H9 (cell line): ENCODE results near the gene ECE2. TPM values are rescaled to one million over a fixed set of nuclear protein-coding genes. Genes with fewer than 3 reads are reported as not detected.

Experiments
- DNase-seq: peaks from one replicate; pipeline ENCODE4 v3.0.0-alpha.2; 2017
- H2AFZ ChIP-seq: one replicate; pipeline ENCODE4 v1.6.1; 2013; ENCODE audit warnings: mild to moderate bottlenecking, low read length, control low read depth, moderate library complexity
- H2AK5ac ChIP-seq: 2 replicates; pipeline ENCODE4 v1.6.1; 2013; ENCODE audit warnings: low read length, control low read depth, mixed read lengths; ENCODE audit not compliant: insufficient read length
- H2BK120ac ChIP-seq: one replicate; pipeline ENCODE4 v1.6.1; 2013; ENCODE audit warnings: low read depth, mild to moderate bottlenecking, low read length, control low read depth, inconsistent platforms; ENCODE audit not compliant: poor library complexity, severe bottlenecking
- H2BK12ac ChIP-seq: 2 replicates; pipeline ENCODE4 v1.6.1; 2013; ENCODE audit warnings: low read length, control low read depth, mixed read lengths, low read depth; ENCODE audit not compliant: insufficient read length
- H2BK15ac ChIP-seq: 2 replicates; pipeline ENCODE4 v1.6.1; 2013; ENCODE audit warnings: low read depth, low read length, control low read depth
- H2BK20ac ChIP-seq: one replicate; pipeline ENCODE4 v1.6.1; 2013; ENCODE audit warnings: low read depth, mild to moderate bottlenecking, low read length, control low read depth, inconsistent platforms; ENCODE audit not compliant: poor library complexity, severe bottlenecking
- H2BK5ac ChIP-seq: 2 replicates; pipeline ENCODE4 v1.6.1; 2013; ENCODE audit warnings: low read length, control low read depth, mixed read lengths; ENCODE audit not compliant: insufficient read length
- H3K14ac ChIP-seq: 2 replicates; pipeline ENCODE4 v1.6.1; 2013; ENCODE audit warnings: low read length, control low read depth; ENCODE audit not compliant: insufficient read depth
- H3K18ac ChIP-seq: 2 replicates; pipeline ENCODE4 v1.6.1; 2013; ENCODE audit warnings: low read depth, mild to moderate bottlenecking, mixed read lengths, low read length, control low read depth; ENCODE audit not compliant: insufficient read length
- H3K23ac ChIP-seq: 2 replicates; pipeline ENCODE4 v1.6.1; 2013; ENCODE audit warnings: low read length, control low read depth, mixed read lengths, low read depth; ENCODE audit not compliant: insufficient read length
- H3K23me2 ChIP-seq: 2 replicates; pipeline ENCODE4 v1.6.1; 2013; ENCODE audit warnings: low read depth, mild to moderate bottlenecking, mixed read lengths, low read length, control low read depth; ENCODE audit not compliant: insufficient read length, poor library complexity, severe bottlenecking
- H3K27ac ChIP-seq: 2 replicates; pipeline ENCODE4 v1.5.1; 2013; ENCODE audit warnings: low read length, control low read depth, mixed read lengths, low read depth; ENCODE audit not compliant: insufficient read length
- H3K27me3 ChIP-seq: 2 replicates; pipeline ENCODE4 v1.6.1; 2013; ENCODE audit warnings: low read length, control low read depth, inconsistent platforms; ENCODE audit not compliant: insufficient read depth
- H3K4ac ChIP-seq: 2 replicates; pipeline ENCODE4 v1.6.1; 2013; ENCODE audit warnings: low read depth, mild to moderate bottlenecking, control low read depth, inconsistent platforms, low read length, moderate library complexity
- H3K4me1 ChIP-seq: 2 replicates; pipeline ENCODE4 v1.6.1; 2013; ENCODE audit warnings: low read length, control low read depth, inconsistent platforms; ENCODE audit not compliant: insufficient read depth
- H3K4me2 ChIP-seq: 2 replicates; pipeline ENCODE4 v1.6.1; 2013; ENCODE audit warnings: low read length, control low read depth, mixed read lengths; ENCODE audit not compliant: insufficient read length, insufficient read depth
- H3K56ac ChIP-seq: 2 replicates; pipeline ENCODE4 v1.6.1; 2013; ENCODE audit warnings: low read depth, mild to moderate bottlenecking, mixed read lengths, low read length, control low read depth; ENCODE audit not compliant: insufficient read length
- H3K79me1 ChIP-seq: 2 replicates; pipeline ENCODE4 v1.6.1; 2013; ENCODE audit warnings: low read depth, mild to moderate bottlenecking, moderate library complexity, low read length, control low read depth, inconsistent platforms; ENCODE audit not compliant: insufficient read depth, poor library complexity, severe bottlenecking
- H3K79me2 ChIP-seq: 2 replicates; pipeline ENCODE4 v1.6.1; 2013; ENCODE audit warnings: low read length, control low read depth, inconsistent platforms; ENCODE audit not compliant: insufficient read depth
- H3K9ac ChIP-seq: 2 replicates; pipeline ENCODE4 v1.6.1; 2013; ENCODE audit warnings: low read length, control low read depth, mixed read lengths; ENCODE audit not compliant: insufficient read length; ENCODE audit errors: extremely low read depth
- H3K9me3 ChIP-seq: one replicate; pipeline ENCODE4 v1.6.1; 2013; ENCODE audit warnings: low read depth, low read length, inconsistent platforms; ENCODE audit not compliant: control insufficient read depth
- H3T11ph ChIP-seq: one replicate; pipeline ENCODE4 v1.6.1; 2013; ENCODE audit warnings: mild to moderate bottlenecking, low read length, control low read depth, inconsistent platforms
- H4K20me1 ChIP-seq: one replicate; pipeline ENCODE4 v1.6.1; 2013; ENCODE audit not compliant: control insufficient read depth, insufficient read length, insufficient read depth
- H4K5ac ChIP-seq: 2 replicates; pipeline ENCODE4 v1.6.1; 2013; ENCODE audit warnings: low read depth, mild to moderate bottlenecking, mixed read lengths, low read length, control low read depth; ENCODE audit not compliant: insufficient read length
- H4K8ac ChIP-seq: replicated peaks from 2 replicates; pipeline ENCODE4 v1.6.1; 2013; ENCODE audit warnings: low read length, control low read depth, mixed read lengths, low read depth; ENCODE audit not compliant: insufficient read length
- H4K91ac ChIP-seq: 2 replicates; pipeline ENCODE4 v1.6.1; 2013; ENCODE audit warnings: low read depth, mild to moderate bottlenecking, moderate library complexity, mixed read lengths, low read length, control low read depth; ENCODE audit not compliant: insufficient read length
- H3K27ac Mint-ChIP-seq, 3 experiments: 2 replicates in 2 of 3; 3 replicates in 1 of 3; pipeline ENCODE4 v1.8.0; 2020 to 2021; ENCODE audit warnings: mixed read lengths in 3 of 3, mild to moderate bottlenecking in 1 of 3, moderate library complexity in 1 of 3
- H3K27me3 Mint-ChIP-seq: 2 replicates; pipeline ENCODE4 v1.8.0; 2021; ENCODE audit warnings: low read depth, mild to moderate bottlenecking, moderate library complexity, mixed read lengths
- H3K36me3 Mint-ChIP-seq, 3 experiments: 2 replicates in 2 of 3; 3 replicates in 1 of 3; pipeline ENCODE4 v1.8.0; 2020 to 2021; ENCODE audit warnings: low read depth in 3 of 3, mixed read lengths in 3 of 3; ENCODE audit not compliant: insufficient read depth in 1 of 3
- H3K4me1 Mint-ChIP-seq, 2 experiments: 2 replicates each; pipeline ENCODE4 v1.8.0; 2020; ENCODE audit warnings: mixed read lengths in 2 of 2
- H3K4me3 Mint-ChIP-seq, 2 experiments: 2 replicates in 1 of 2; 3 replicates in 1 of 2; pipeline ENCODE4 v1.8.0; 2020 to 2021; ENCODE audit warnings: mild to moderate bottlenecking in 2 of 2, mixed read lengths in 2 of 2, moderate library complexity in 1 of 2
- H3K9me3 Mint-ChIP-seq, 2 experiments: 2 replicates in 1 of 2; 3 replicates in 1 of 2; pipeline ENCODE4 v1.8.0; 2020; ENCODE audit warnings: mild to moderate bottlenecking in 2 of 2, mixed read lengths in 2 of 2, moderate library complexity in 1 of 2
- WGBS: extraction: QIAGEN DNeasy Blood & Tissue Kit; methylation state at CpG from one replicate; pipeline ENCODE4 v1.1.7; 2013; ENCODE audit warnings: missing lambda C conversion rate, low lambda C conversion rate, mixed read lengths; ENCODE audit not compliant: insufficient read length; ENCODE audit errors: extremely low coverage; 5-methylcytosine and 5-hydroxymethylcytosine counted together
- total RNA-seq: library from RNA; stranded (reverse); gene quantifications from 2 replicates; pipeline ENCODE4 v1.2.1, GENCODE V29; 2021
- TF ChIP-seq, protein P1 (sequence below): fragments of 200-600 bp; sonication (generic); conservative IDR thresholded peaks from 3 replicates; pipeline ENCODE4 v1.8.0; 2021; ENCODE audit warnings: antibody characterized with exemption, mild to moderate bottlenecking

Gene ECE2
- total RNA-seq, 1 experiment from 2014 or later, result not detected

DNA sequence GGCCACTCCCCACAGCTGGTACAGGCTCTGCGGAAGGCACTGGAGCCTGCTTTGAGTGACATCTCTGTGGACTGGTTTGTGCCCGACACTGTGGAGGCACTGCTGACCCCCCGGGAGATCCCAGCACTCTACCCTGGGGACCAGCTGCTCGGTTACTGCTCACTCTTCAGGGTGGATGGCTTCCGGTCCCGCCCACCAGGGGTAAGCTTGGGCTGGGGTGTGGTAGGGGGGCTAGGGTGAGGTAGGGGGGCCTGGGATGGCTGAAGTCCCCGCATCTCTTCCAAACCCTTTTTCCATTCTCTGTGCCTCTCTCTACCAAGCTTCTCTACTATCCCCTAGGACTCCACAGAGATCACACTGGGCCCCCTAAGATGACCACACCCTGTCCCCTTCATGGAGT is 38.6 kb upstream of the ECE2 start:
- H3T11ph ChIP-seq, result no peak overlapping the region
- H2BK5ac ChIP-seq, result no peak overlapping the region
- Mint-ChIP-seq H3K9me3 (no peaks in the 10 kb centered on the region), H3K27ac (no peak overlapping the region; a peak in 1 of 7 replicates), H3K27me3 (peaks cover 17% of the 10 kb centered on the region), H3K4me1 (0 out of 4 replicates have a peak, but pooled peaks cover 0 to 4% of the 10 kb centered on the region in 2 experiments), H3K36me3 (peaks cover 0 to 3% (median under 1%) of the 10 kb centered on the region in 3 experiments; a peak in 6 of 7 replicates), H3K4me3 (no peak overlapping the region; a peak in 1 of 5 replicates)
- no peak overlapping the region for H3K18ac ChIP-seq
- no peak overlapping the region for H4K91ac ChIP-seq
- no peak overlapping the region for H2BK120ac ChIP-seq
- H3K23me2 ChIP-seq, result no peaks in the 10 kb centered on the region
- H3K79me1 ChIP-seq, result no peaks in the 10 kb centered on the region
- H4K5ac ChIP-seq, result no peak overlapping the region
- H2AK5ac ChIP-seq, result no peak overlapping the region
- no peak overlapping the region for H2BK15ac ChIP-seq
- no peak overlapping the region for H2BK20ac ChIP-seq
- DNase-seq, result no peak
- no peak overlapping the region for H2BK12ac ChIP-seq
- WGBS, result no CpG with 5 or more reads among the region's 7 CpGs
- H3K4me2 ChIP-seq, result no peak overlapping the region
- TF ChIP-seq, protein P1, sequence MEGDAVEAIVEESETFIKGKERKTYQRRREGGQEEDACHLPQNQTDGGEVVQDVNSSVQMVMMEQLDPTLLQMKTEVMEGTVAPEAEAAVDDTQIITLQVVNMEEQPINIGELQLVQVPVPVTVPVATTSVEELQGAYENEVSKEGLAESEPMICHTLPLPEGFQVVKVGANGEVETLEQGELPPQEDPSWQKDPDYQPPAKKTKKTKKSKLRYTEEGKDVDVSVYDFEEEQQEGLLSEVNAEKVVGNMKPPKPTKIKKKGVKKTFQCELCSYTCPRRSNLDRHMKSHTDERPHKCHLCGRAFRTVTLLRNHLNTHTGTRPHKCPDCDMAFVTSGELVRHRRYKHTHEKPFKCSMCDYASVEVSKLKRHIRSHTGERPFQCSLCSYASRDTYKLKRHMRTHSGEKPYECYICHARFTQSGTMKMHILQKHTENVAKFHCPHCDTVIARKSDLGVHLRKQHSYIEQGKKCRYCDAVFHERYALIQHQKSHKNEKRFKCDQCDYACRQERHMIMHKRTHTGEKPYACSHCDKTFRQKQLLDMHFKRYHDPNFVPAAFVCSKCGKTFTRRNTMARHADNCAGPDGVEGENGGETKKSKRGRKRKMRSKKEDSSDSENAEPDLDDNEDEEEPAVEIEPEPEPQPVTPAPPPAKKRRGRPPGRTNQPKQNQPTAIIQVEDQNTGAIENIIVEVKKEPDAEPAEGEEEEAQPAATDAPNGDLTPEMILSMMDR, result no peak
- no peak overlapping the region for H3K9ac ChIP-seq
- no peak overlapping the region for H3K4ac ChIP-seq
- H4K20me1 ChIP-seq, result no peaks in the 10 kb centered on the region
- H4K8ac ChIP-seq, result no peak overlapping the region
- peaks cover 4% of the 10 kb centered on the region for H3K27me3 ChIP-seq
- H3K9me3 ChIP-seq, result no peaks in the 10 kb centered on the region
- no peak overlapping the region for H3K27ac ChIP-seq
- no peak overlapping the region for H3K56ac ChIP-seq
- no peaks in the 10 kb centered on the region for H3K4me1 ChIP-seq
- no peak overlapping the region for H3K23ac ChIP-seq
- H3K14ac ChIP-seq, result no peak overlapping the region
- no peaks in the 10 kb centered on the region for H3K79me2 ChIP-seq
- H2AFZ ChIP-seq, result no peak overlapping the region
